ENCODE data around the gene SH2D6. TPM values are rescaled to one million over a fixed set of nuclear protein-coding genes. Genes with fewer than 3 reads are reported as not detected.

SH2D6 gene
- total and polyA plus RNA-seq, 2 of the 8 experiments (the other 6 are each of a cell fraction or from before 2014, with no cell fraction given): 0.42 TPM; not detected in 1

- Histone ChIP-seq H2AK5ac (ENCODE audit: low read depth, low read length) (no peak overlapping the region), H2BK20ac (ENCODE audit: low read length) (no peak overlapping the region), H4K20me1 (replicated peaks in 1 of 2; ENCODE audit: control insufficient read depth in 1 of 2, insufficient read depth in 2 of 2, low read length in 2 of 2) (no peaks in the 10 kb centered on the region), H3K27me3 (replicated peaks in 1 of 4; ENCODE audit: control insufficient read depth in 3 of 4, extremely low read depth in 1 of 4, insufficient read depth in 3 of 4, low read length in 3 of 4) (no peaks in the 10 kb centered on the region; a peak in 1 of 7 replicates), H3K9ac (replicated peaks in 1 of 4; ENCODE audit: extremely low read depth in 1 of 4, low read depth in 3 of 4, low read length in 3 of 4) (no peak overlapping the region), H3K79me1 (ENCODE audit: low read depth, low read length) (no peaks in the 10 kb centered on the region), H4K8ac (ENCODE audit: extremely low read depth, insufficient read depth, low read length) (no peak overlapping the region), H2BK12ac (ENCODE audit: low read depth, low read length) (no peak overlapping the region), H3K56ac (replicated peaks; ENCODE audit: insufficient read length, low read depth, low read length) (no peak overlapping the region), H3K23me2 (ENCODE audit: low read depth, low read length) (no peaks in the 10 kb centered on the region), H3K23ac (ENCODE audit: insufficient read length) (no peak overlapping the region), H3K36me3 (ENCODE audit: control insufficient read depth in 2 of 4, insufficient read depth in 4 of 4, low read length in 3 of 4) (no peaks in the 10 kb centered on the region), H3K4me3 (ENCODE audit: extremely low read depth in 1 of 4, insufficient read depth in 2 of 4, low read depth in 3 of 4, low read length in 4 of 4) (no peak overlapping the region), H3K9me3 (ENCODE audit: insufficient read depth in 2 of 2, low read depth in 1 of 2, low read length in 1 of 2) (no peaks in the 10 kb centered on the region), H4K91ac (replicated peaks; ENCODE audit: insufficient read length, low read length) (no peak overlapping the region), H2BK5ac (ENCODE audit: low read depth, low read length) (no peak overlapping the region), H2BK15ac (ENCODE audit: low read length) (no peak overlapping the region), H2BK120ac (replicated peaks; ENCODE audit: low read depth, low read length) (no peak overlapping the region), H3K14ac (ENCODE audit: insufficient read length) (no peak overlapping the region), H3K18ac (ENCODE audit: extremely low read depth, low read length) (no peak overlapping the region), H3K4ac (replicated peaks; ENCODE audit: insufficient read length, low read depth, low read length) (no peak overlapping the region), H3K4me2 (ENCODE audit: insufficient read depth in 1 of 2, low read depth in 2 of 2, low read length in 2 of 2) (no peak overlapping the region), H3K79me2 (ENCODE audit: control insufficient read depth in 1 of 2, insufficient read depth in 2 of 2, low read length in 2 of 2) (no peaks in the 10 kb centered on the region), H4K5ac (ENCODE audit: insufficient read length, low read depth, low read length) (no peak overlapping the region), H3K4me1 (replicated peaks in 1 of 4; ENCODE audit: control insufficient read depth in 3 of 4, insufficient read depth in 4 of 4, low read length in 3 of 4) (peaks cover 0 to 8% (median 5%) of the 10 kb centered on the region in 4 experiments; a peak in 5 of 7 replicates), H2AFZ (ENCODE audit: low read length) (no peak overlapping the region), H3K27ac (ENCODE audit: low read depth, low read length) (no peak overlapping the region)
- TF ChIP-seq CHD2 (IDR thresholded peaks at IDR 0.05; ENCODE audit: low read length): no peak
- no peak for TF ChIP-seq ASH2L (IDR thresholded peaks at IDR 0.05; ENCODE audit: low read length)
- no peak for TF ChIP-seq ATF2 (IDR thresholded peaks at IDR 0.05; ENCODE audit: low read length)
- no peak for TF ChIP-seq POLR2AphosphoS5 (IDR thresholded peaks at IDR 0.05; ENCODE audit: low read depth, low read length)
- no peak for TF ChIP-seq KDM4A (IDR thresholded peaks at IDR 0.05; ENCODE audit: low read depth, low read length, severe bottlenecking)
- no peak for TF ChIP-seq JUN (IDR thresholded peaks at IDR 0.05; ENCODE audit: low read depth, low read length)
- no peak for TF ChIP-seq EGR1 (IDR thresholded peaks at IDR 0.05; ENCODE audit: borderline replicate concordance, low read depth, low read length)
- no peak for TF ChIP-seq SRF (IDR thresholded peaks at IDR 0.05; ENCODE audit: low read depth, low read length)
- POLR2A ChIA-PET (ENCODE audit: partially characterized antibody): interaction anchor here (0.6 to 6.9 kb wide), 6 partner anchors 33 to 77 kb away, joined by 3 to 51 read pairs (median 4); partner anchors contain the start of gene MAT2A
- FAIRE-seq (no peak), DNase-seq (ENCODE audit: low read depth in 1 of 2, low spot score in 2 of 2) (no peak)
- 90% methylated on average over 11 of the region's 11 CpGs; no CpG with 5 or more reads in 1 of the 2 experiments for WGBS, 2 experiments (ENCODE audit: extremely low coverage in 1 of 2, insufficient coverage in 1 of 2, insufficient read length in 1 of 2, insufficient replicate concordance in 2 of 2, low coverage in 1 of 2, low lambda C conversion rate in 2 of 2, missing lambda C conversion rate in 1 of 2)
- CTCF ChIA-PET (ENCODE audit: partially characterized antibody): interaction anchor here (2.6 kb wide), 1 partner anchor 50 kb away, joined by 7 read pairs; no protein-coding TSS in a partner anchor
Measured at GRCh38 chr2:85470850-85471800, 52.6 kb downstream of the SH2D6 start.

All from H1 (cell line).